GM19193 (cell line): ENCODE data around the gene KAZN.

ENCODE experiments used
- POLR2A ChIP-seq: IDR thresholded peaks from 4 replicates; pipeline ENCODE4 v1.6.1; 2011; ENCODE audit not compliant: insufficient read depth, insufficient read length; ENCODE audit errors: extremely low read depth

Gene KAZN

DNA sequence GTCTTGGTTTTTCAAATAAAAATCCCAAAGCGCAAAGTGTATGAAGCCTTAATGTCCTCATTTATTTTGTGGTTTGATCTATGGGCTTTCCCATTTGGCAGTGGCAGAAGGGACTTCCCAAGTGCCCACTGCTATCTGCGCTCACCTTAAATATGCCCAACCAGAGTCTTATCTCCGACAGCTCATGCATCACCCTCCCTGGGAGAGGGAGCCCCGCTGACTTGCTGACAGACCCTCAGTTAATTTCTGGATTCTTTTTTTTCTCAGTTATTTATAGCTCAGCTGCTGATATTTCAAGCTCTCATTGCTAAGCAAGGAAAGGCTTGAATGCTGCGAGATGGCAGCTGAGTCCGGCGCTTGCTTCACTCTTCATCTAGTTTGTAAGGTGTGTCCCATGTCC is 19.3 kb downstream of the KAZN start:
- TF ChIP-seq POLR2A = no peak

GRCh38 chr1:14620941-14621340 is 22.5 kb downstream of the KAZN start:
- no peak for TF ChIP-seq POLR2A

DNA sequence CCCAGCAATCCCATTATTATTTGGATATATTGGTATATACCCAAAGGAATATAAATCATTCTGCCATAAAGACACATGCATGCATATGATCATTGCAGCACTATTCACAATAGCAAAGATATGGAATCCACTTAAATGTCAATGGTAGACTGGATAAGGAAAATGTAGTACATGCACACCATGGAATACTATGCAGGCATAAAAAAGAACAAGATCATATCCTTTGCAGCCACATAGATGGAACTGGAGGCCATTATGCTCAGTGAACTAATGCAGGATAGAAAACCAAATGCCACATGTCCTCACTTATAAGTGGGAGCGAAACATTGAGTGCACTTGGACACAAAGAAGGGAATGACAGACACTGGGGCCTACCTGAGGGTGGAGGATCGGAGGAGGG is 24.6 kb downstream of the KAZN start:
- TF ChIP-seq POLR2A = no peak

- TF ChIP-seq POLR2A = no peak
Observed at GRCh38 chr1:14624941-14625340, 26.5 kb downstream of the KAZN start.

DNA sequence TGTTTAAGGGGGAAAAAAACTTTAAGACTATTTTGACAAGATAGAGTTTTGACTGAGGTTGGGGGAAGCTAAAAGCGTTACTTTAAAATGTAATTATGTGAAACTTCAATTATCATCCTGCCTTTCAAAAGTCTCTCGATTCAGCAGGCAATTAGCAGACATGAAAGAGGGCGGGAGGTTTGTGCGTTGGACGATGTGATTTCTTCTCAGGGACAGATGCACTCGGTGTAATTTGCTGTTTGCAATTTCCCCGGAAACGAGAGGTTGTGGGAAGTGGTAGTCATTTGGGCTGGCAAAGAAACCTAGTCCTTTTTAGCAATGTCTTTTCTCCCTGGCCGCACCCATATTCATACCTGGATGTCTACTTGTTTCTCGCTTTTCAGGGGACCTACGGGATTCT is 27.1 kb downstream of the KAZN start:
- no peak for TF ChIP-seq POLR2A

DNA sequence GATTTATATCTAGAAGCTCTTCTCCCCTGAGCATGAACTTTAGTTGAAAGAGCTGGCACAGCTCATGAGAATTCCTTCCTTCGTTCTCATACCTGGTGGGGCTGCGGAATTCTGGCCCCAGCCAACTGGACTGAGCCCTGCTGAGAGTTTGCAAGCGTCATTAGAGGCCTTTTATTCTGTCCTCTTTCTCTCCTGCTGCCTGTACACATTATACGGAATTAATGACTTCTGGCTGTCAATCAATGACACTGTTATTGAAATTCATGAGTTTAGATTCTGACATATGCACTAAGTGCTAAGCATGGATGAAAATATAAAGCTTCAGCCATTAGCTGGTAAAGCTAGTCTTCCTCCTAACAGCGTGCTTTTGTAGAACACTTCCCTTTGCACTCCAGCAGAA is 27.5 kb downstream of the KAZN start:
- no peak for TF ChIP-seq POLR2A

- TF ChIP-seq POLR2A = no peak
Observed at GRCh38 chr1:14626869-14627607, 28.6 kb downstream of the KAZN start.

GRCh38 chr1:14627608-14628489 is 29.4 kb downstream of the KAZN start:
- no peak for TF ChIP-seq POLR2A

GRCh38 chr1:14629363-14630014 is 31.0 kb downstream of the KAZN start:
- no peak for TF ChIP-seq POLR2A

GRCh38 chr1:14630986-14631385 is 32.5 kb downstream of the KAZN start:
- no peak for TF ChIP-seq POLR2A

GRCh38 chr1:14631421-14631820 is 32.9 kb downstream of the KAZN start:
- TF ChIP-seq POLR2A = no peak

DNA sequence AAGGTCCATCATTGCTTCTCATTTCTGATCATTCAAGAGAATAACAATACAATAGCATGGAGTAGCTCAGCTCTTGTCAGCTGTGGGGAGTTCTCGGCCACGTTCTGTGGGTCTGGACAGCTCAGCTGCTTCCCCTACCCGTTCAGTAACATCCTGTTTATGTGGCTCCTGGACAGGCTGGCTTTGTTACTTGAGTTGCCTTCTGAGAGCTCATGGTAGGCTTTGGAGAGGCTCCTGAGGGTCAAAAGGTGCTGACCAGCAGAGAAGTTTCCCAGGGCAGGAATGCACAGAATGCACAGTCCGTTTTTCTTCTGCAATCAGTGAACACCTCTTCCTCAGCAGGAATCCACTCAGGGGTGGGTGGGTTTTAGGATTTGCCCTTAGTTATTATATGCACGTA is 36.0 kb downstream of the KAZN start:
- TF ChIP-seq POLR2A = no peak

DNA sequence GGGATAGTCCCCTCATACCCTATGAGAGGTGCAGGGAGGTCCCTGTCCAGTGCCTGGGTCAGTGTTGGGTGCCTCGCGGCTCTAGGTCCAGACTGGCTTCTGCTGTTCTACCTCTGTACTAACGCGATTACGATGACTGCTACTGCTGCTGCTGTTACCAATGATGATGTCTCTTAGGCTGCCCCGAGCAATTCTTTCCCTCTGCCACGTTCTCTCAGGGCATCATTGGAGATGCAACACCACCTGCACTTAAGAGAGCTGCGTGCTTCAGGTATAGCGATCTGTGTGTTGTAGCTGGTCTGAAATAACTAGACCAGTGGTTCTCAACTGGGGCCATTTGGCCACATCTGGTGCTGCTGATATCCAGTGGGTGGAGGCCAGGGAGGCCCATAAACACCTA is 36.9 kb downstream of the KAZN start:
- no peak for TF ChIP-seq POLR2A

DNA sequence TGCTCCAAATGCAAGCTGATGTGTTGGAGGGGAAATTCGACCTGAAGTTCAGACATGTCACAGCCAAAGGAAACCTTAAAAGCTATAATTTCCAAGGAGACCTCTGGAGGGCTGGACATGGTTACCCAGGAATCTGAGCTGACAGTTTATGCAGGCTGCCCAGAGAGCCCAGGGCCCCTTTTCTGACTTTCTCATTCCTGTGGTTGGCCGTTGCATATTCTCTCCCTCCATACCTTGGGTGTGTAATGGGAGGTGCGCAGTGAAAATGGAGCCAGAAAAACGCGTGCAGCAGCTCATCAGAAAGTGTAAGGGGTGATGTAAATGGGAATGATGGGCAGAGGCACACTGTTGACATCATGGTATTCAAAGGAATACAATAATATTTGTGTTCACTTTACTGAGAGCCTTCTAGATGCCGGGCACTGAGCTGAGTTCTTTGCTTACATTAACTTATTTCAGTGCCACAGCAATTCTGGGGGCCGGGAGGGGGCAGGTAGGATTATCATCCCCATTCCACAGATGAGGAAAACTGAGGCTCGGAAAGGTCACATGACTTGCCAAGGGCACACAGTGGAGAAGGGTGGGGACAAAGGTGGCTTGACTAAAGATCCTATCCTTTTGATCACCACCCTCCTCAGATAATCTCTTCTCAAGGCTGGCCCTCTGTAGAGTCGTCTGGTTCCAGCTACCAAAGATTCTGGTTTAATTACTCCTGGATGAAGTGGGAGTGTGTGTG is 38.6 kb downstream of the KAZN start:
- TF ChIP-seq POLR2A = no peak
